Spleen (tissue), 7 donors: ENCODE measurements around the gene ZCCHC3.

Experiments used
- POLR2A ChIP-seq, 3 donors: fragments of 450-650 bp; IDR thresholded peaks; one replicate each; pipeline ENCODE4 v1.5.1; 2017; ENCODE audit warnings: antibody characterized with exemption in 3 of 3, mild to moderate bottlenecking in 1 of 3
- TF ChIP-seq, protein P1 (sequence below), 11 experiments: fragments of 200-600 bp in 7 of 11; fragments of 450-650 bp in 4 of 11; sonication (generic) in 4 of 11; IDR thresholded peaks in 8 of 11; conservative IDR thresholded peaks in 3 of 11; 1 replicate in 7 of 11; 2 replicates in 4 of 11; pipeline versions ENCODE4 v1.4.0 to v1.8.0; 2016 to 2021; ENCODE audit warnings: antibody characterized with exemption in 11 of 11, inconsistent platforms in 4 of 11, mild to moderate bottlenecking in 1 of 11
- donor health status: DM: no; HTN: no; CAD: no; lungs with moderate emphysema.
- donor health status: DM: no; HTN: no; CAD: no.
- donor health status: DM: no; HTN: no; CAD: no.

DNA sequence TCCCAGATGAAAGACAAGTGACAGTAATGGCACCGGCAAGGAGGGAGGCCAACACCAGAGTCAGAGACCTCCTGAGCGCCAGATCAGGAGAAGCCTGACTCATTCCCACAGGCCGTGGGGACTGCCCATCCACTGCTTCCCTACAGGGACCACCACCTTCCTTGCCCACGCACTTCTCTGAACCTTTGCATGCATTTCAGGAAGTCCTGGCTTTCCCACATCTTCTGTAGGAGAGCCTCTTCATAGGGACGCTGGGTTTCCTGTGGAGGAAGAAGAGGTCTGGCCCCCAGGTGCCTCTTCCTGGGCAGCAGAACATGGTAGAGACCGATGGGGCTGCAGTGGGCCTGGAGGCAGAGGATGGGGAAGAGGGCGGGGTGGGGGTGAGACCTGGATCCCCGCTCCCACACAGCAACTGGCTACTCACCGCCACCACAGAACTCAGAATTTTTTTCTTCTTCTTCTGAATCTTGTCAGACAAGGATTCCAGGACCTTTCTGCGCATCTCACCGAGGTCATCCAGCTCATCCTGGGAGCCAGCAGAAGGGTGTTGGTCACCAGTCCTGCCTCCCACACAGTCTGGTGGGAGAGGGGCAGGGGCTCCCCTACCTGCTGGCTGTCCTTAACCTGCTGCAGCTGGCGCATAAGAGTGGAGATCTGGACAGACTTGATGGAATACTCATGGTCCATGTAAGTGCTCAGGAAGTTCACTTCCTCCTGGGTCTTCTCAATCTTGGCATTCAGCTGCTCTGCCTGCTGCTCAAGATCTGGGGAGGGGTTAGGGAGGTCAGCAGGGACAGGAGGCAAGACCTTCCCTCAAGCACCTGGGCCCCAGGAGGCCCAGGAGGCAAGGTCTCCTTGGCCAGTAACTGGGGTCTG, 20.5 kb upstream of the ZCCHC3 start:
- TF ChIP-seq POLR2A (IDR thresholded peaks at IDR 0.05) = no peak
- TF ChIP-seq, protein P1, sequence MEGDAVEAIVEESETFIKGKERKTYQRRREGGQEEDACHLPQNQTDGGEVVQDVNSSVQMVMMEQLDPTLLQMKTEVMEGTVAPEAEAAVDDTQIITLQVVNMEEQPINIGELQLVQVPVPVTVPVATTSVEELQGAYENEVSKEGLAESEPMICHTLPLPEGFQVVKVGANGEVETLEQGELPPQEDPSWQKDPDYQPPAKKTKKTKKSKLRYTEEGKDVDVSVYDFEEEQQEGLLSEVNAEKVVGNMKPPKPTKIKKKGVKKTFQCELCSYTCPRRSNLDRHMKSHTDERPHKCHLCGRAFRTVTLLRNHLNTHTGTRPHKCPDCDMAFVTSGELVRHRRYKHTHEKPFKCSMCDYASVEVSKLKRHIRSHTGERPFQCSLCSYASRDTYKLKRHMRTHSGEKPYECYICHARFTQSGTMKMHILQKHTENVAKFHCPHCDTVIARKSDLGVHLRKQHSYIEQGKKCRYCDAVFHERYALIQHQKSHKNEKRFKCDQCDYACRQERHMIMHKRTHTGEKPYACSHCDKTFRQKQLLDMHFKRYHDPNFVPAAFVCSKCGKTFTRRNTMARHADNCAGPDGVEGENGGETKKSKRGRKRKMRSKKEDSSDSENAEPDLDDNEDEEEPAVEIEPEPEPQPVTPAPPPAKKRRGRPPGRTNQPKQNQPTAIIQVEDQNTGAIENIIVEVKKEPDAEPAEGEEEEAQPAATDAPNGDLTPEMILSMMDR (IDR thresholded peaks at IDR 0.05 in 8 of 11, conservative IDR thresholded peaks at IDR 0.05 in 3 of 11) = no peak
